ENCODE results near the gene SLC24A1.

GRCh38 chr15:65612949-65613744 lies 8.6 kb upstream of the SLC24A1 start:
- TF ChIP-seq CTCF (optimal IDR thresholded peaks at IDR 0.05 in 1 of 3, IDR thresholded peaks at IDR 0.05 in 1 of 3, conservative IDR thresholded peaks at IDR 0.05 in 1 of 3; ENCODE audit: extremely low read depth in 1 of 3, insufficient read depth in 2 of 3, low read length in 3 of 3): no peak
- no peak for TF ChIP-seq EZH2 (IDR thresholded peaks at IDR 0.05; ENCODE audit: low read length)

All from keratinocyte (primary cell).